K562 treated with DMSO at 1 percent for 24 hours (cell line): ENCODE data around the gene TAS2R31. TPM values are rescaled to one million over a fixed set of nuclear protein-coding genes. Genes with fewer than 3 reads are reported as not detected.

Experiments used
- total RNA-seq: library from RNA; unstranded; fragments of 300-600 nt; gene quantifications from 2 replicates; pipeline ENCODE4 v1.2.3, GENCODE V29; 2022; ENCODE audit warnings: low read depth; ENCODE audit not compliant: insufficient read depth

The TAS2R31 gene, protein sequence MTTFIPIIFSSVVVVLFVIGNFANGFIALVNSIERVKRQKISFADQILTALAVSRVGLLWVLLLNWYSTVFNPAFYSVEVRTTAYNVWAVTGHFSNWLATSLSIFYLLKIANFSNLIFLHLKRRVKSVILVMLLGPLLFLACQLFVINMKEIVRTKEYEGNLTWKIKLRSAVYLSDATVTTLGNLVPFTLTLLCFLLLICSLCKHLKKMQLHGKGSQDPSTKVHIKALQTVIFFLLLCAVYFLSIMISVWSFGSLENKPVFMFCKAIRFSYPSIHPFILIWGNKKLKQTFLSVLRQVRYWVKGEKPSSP
- not detected in 2 replicates for total RNA-seq

DNA sequence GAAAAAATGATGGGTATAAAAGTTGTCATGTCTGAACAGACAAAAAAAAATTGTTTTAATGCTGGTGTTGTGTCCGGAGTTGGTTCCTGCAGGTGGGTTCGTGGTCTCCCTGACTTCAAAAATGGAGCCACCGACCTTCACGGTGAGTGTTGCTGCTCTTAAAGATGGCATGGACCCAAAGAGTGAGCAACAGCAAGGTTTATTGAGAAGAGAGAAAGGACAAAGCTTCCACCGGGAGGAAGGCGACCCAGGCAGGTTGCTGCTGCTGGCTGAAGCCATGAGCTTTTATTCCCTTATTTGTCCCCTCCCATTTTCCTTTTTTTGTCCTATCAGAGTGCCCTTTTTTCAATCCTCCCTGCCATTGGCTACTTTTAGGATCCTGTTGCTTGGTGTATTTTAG is at the start of gene TAS2R31:
Gene TAS2R31, minus strand, starts transcription at position 101 of the 400 bp plus-strand sequence. Its CDS starts 72 bp downstream, at position 29.

DNA sequence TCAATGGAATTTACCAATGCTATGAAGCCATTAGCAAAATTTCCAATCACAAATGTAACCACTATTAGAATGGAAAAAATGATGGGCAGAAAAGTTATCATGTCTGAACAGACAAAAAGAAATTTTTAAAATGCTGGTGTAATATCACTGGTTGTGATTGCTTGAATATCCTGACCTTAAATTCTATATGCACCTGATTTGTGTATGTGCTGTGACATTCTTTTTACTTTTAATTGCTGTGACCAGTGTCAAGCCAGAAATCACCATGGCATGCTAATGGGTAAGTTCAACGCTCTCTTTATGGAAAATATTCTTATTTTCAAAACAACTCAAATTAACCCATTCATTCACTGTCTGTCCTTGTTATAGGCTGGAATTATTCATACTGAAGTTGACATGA is 31.0 kb upstream of the TAS2R31 start, which contains the start of gene TAS2R46:
Gene TAS2R46, minus strand, starts transcription at position 101 of the 400 bp plus-strand sequence. Its CDS starts 0 bp downstream, at position 101.

DNA sequence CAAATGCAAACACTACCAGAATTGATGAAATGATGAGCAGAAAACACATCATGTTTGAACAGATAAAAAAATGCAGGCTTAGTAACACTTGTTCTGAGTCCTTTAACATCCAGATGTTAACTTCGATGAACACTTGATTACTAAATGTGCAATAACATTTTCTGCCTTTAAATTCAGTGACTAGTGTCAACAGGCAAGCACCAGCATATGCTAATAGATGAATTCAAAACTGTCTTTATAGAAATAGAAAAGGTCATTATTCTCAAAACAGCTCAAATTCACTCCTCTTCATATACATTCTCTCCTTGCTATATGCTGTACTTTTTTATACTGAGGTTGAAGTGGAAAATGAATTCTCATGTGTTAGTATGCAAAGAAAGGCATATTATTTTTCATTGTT is 8.7 kb downstream of the TAS2R31 start, which contains the start of gene TAS2R19:
Gene TAS2R19, minus strand, starts transcription at position 101 of the 400 bp plus-strand sequence. Its CDS starts 49 bp downstream, at position 52.

DNA sequence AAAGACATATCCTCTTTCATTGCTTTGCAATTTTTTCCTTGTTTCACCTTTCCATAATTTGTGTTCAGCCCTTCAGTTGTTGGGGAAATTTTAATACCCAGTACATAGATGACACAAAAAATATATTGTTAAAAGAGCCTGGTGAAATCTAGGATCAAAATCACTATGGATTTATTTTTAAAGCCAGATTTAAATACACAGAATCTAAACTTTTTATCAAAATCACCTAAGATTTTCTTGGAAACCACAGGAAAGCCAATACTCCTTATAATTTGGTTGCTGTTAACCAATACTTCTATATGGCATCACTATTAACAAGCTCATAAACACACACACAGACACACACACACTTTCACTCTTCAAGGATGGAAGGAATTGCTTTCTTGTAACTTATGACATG is 33.0 kb downstream of the TAS2R31 start, which contains the start of gene TAS2R20:
Gene TAS2R20, minus strand, starts transcription at position 101 of the 400 bp plus-strand sequence. CDS start 429 bp downstream, outside the sequence.

DNA sequence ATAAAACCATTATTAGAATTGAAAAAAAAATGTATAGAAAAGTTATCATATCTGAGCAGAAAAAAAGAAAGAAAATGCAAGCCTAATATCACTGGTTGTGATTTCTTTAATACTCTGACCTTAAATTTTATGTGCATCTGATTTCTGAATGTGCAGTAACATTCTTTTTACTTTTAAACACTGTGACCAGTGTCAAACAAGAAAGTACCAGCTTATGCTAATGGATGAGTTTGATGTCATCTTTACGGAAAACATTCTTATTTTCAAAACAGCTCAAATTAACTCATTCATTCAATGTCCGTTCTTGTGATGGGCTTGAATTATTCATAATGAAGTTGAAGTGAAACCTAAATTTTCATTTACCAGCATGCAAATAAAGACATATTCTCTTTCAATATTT is 44.4 kb downstream of the TAS2R31 start, which contains the start of gene TAS2R50:
Gene TAS2R50, minus strand, starts transcription at position 101 of the 400 bp plus-strand sequence. Its CDS starts 52 bp downstream, at position 49.

Other genes starting within 250 kb of the TAS2R31 start
- not detected in 2 replicates for gene TAS2R7, start 228.8 kb downstream of the TAS2R31 start, total RNA-seq
- gene TAS2R8, start 224.1 kb downstream of the TAS2R31 start, total RNA-seq: not detected in 2 replicates
- not detected in 2 replicates for gene TAS2R9, start 221.2 kb downstream of the TAS2R31 start, total RNA-seq
- not detected in 2 replicates for gene TAS2R10, start 205.0 kb downstream of the TAS2R31 start, total RNA-seq
- gene PRR4, start 181.9 kb downstream of the TAS2R31 start, total RNA-seq: 2.1 TPM in 1 of 2 replicates, not detected in the other
- gene PRH1, start 147.2 kb downstream of the TAS2R31 start, total RNA-seq: not detected in 2 replicates
- gene TAS2R13, start 121.8 kb downstream of the TAS2R31 start, total RNA-seq: not detected in 2 replicates
- not detected in 2 replicates for gene PRH2, start 102.2 kb downstream of the TAS2R31 start, total RNA-seq
- gene TAS2R14, start 92.1 kb downstream of the TAS2R31 start, total RNA-seq: 0.17 TPM in 1 of 2 replicates, not detected in the other
- not detected in 2 replicates for gene TAS2R50, start 44.5 kb downstream of the TAS2R31 start, total RNA-seq
- not detected in 2 replicates for gene TAS2R20, start 33.1 kb downstream of the TAS2R31 start, total RNA-seq
- not detected in 2 replicates for gene TAS2R19, start 8.8 kb downstream of the TAS2R31 start, total RNA-seq
- not detected in 2 replicates for gene TAS2R46, start 30.9 kb upstream of the TAS2R31 start, total RNA-seq
- gene TAS2R43, start 60.9 kb upstream of the TAS2R31 start, total RNA-seq: not detected in 2 replicates
- gene TAS2R30, start 103.2 kb upstream of the TAS2R31 start, total RNA-seq: not detected in 2 replicates
- 9.0 and 9.7 TPM in 2 replicates for gene SMIM10L1, start 139.8 kb upstream of the TAS2R31 start, total RNA-seq
- gene TAS2R42, start 155.5 kb upstream of the TAS2R31 start, total RNA-seq: not detected in 2 replicates
- gene PRB3, start 238.3 kb upstream of the TAS2R31 start, total RNA-seq: 0.39 TPM in 1 of 2 replicates, not detected in the other